HG03196 (cell line): Measurements from ENCODE around the gene ARHGAP8.

Source experiments
- ATAC-seq: cut with Tn5 transposase; IDR thresholded peaks from one replicate; pipeline ENCODE4 v1.9.1; 2021; ENCODE audit not compliant: unreplicated experiment

ARHGAP8 gene

GRCh38 chr22:44823806-44824205 lies 71.4 kb downstream of the ARHGAP8 start:
- no peak for ATAC-seq

- no peak for ATAC-seq
Observed at GRCh38 chr22:44824271-44824670, 71.9 kb downstream of the ARHGAP8 start.

- no peak for ATAC-seq
Observed at GRCh38 chr22:44825310-44826150, 73.2 kb downstream of the ARHGAP8 start.

- ATAC-seq = no peak
Observed at GRCh38 chr22:44827666-44828190, 75.4 kb downstream of the ARHGAP8 start.

- no peak for ATAC-seq
Observed at GRCh38 chr22:44828193-44828592, 75.8 kb downstream of the ARHGAP8 start.

- no peak for ATAC-seq
Observed at GRCh38 chr22:44831885-44832284, 79.5 kb downstream of the ARHGAP8 start.

- ATAC-seq = no peak
Observed at GRCh38 chr22:44834065-44834464, 81.7 kb downstream of the ARHGAP8 start.

- no peak for ATAC-seq
Observed at GRCh38 chr22:44837481-44837880, 85.1 kb downstream of the ARHGAP8 start.

- no peak for ATAC-seq
Observed at GRCh38 chr22:44838316-44839016, 86.1 kb downstream of the ARHGAP8 start.

GRCh38 chr22:44839061-44839460 lies 86.7 kb downstream of the ARHGAP8 start:
- no peak for ATAC-seq

- ATAC-seq = no peak
Observed at GRCh38 chr22:44839721-44840120, 87.3 kb downstream of the ARHGAP8 start.

- ATAC-seq = no peak
Observed at GRCh38 chr22:44840611-44841322, 88.4 kb downstream of the ARHGAP8 start.

- ATAC-seq = no peak
Observed at GRCh38 chr22:44842417-44842816, 90.0 kb downstream of the ARHGAP8 start.

GRCh38 chr22:44845191-44845590 lies 92.8 kb downstream of the ARHGAP8 start:
- no peak for ATAC-seq

GRCh38 chr22:44845796-44846720 lies 93.7 kb downstream of the ARHGAP8 start:
- ATAC-seq = no peak

- no peak for ATAC-seq
Observed at GRCh38 chr22:44846726-44847275, 94.4 kb downstream of the ARHGAP8 start.

- ATAC-seq = no peak
Observed at GRCh38 chr22:44847380-44847779, 95.0 kb downstream of the ARHGAP8 start.

GRCh38 chr22:44847892-44848291 lies 95.5 kb downstream of the ARHGAP8 start:
- no peak for ATAC-seq

GRCh38 chr22:44848296-44848741 lies 95.9 kb downstream of the ARHGAP8 start:
- no peak for ATAC-seq
